Hematopoietic multipotent progenitor cell treated with erythropoietin and hydrocortisone succinate and interleukin-3 and kit ligand, for 15 days (in vitro differentiated cells): ENCODE results near the gene TXN2.
"Not testable (repeated sequence)": the region's sequence is repeated elsewhere in the genome, so short reads cannot be mapped to it uniquely, and the experiment has no call there.

ENCODE experiments used
- DNase-seq: peaks from one replicate; pipeline ENCODE4 v3.0.0-alpha.2; 2015; ENCODE audit warnings: low spot score

Gene TXN2

GRCh38 chr22:36430863-36431262, 50.6 kb downstream of the TXN2 start:
- no peak for DNase-seq

- not testable (repeated sequence) for DNase-seq
Measured at GRCh38 chr22:36427952-36428351, 53.5 kb downstream of the TXN2 start.

GRCh38 chr22:36425977-36426523, 55.4 kb downstream of the TXN2 start:
- no peak for DNase-seq

- no peak for DNase-seq
Measured at GRCh38 chr22:36424901-36425579, 56.4 kb downstream of the TXN2 start.

- not testable (repeated sequence) for DNase-seq
Measured at GRCh38 chr22:36424466-36424865, 57.0 kb downstream of the TXN2 start.

- no peak for DNase-seq
Measured at GRCh38 chr22:36423461-36424404, 57.7 kb downstream of the TXN2 start.

GRCh38 chr22:36422287-36423014, 59.0 kb downstream of the TXN2 start:
- no peak for DNase-seq

GRCh38 chr22:36419912-36420882, 61.2 kb downstream of the TXN2 start:
- no peak for DNase-seq

GRCh38 chr22:36419177-36419911, 62.1 kb downstream of the TXN2 start:
- peak; percentile 23 for DNase-seq

GRCh38 chr22:36417281-36417686, 64.2 kb downstream of the TXN2 start:
- no peak for DNase-seq
